Tibial nerve (tissue), 4 donors: Measurements from ENCODE around the gene ADGRL3. TPM values are rescaled to one million over a fixed set of nuclear protein-coding genes. Genes with fewer than 3 reads are reported as not detected.

ENCODE experiments used
- DNase-seq, 2 donors: peaks; one replicate each; pipeline ENCODE4 v3.0.0-alpha.2; 2019; ENCODE audit warnings: low spot score in 2 of 2
- H3K27ac ChIP-seq, 4 donors: fragments of 200-600 bp; sonication (generic) in 3 of 4; one replicate each; pipeline ENCODE4 v1.5.1; 2017 to 2019; ENCODE audit warnings: mild to moderate bottlenecking in 1 of 4
- H3K27me3 ChIP-seq, 2 donors: fragments of 200-600 bp; sonication (generic) in 1 of 2; one replicate each; pipeline versions ENCODE4 v1.5.1 to v1.6.0; 2017 to 2019
- H3K36me3 ChIP-seq, 3 donors: fragments of 200-600 bp; sonication (generic); one replicate each; pipeline ENCODE4 v1.5.1; 2018 to 2019
- H3K4me1 ChIP-seq, 4 donors: fragments of 200-600 bp; sonication (generic) in 3 of 4; one replicate each; pipeline ENCODE4 v1.5.1; 2017 to 2019
- H3K4me3 ChIP-seq, 4 donors: fragments of 200-600 bp; sonication (generic) in 3 of 4; one replicate each; pipeline ENCODE4 v1.5.1; 2017 to 2019; ENCODE audit warnings: mild to moderate bottlenecking in 1 of 4, moderate library complexity in 1 of 4
- H3K9me3 ChIP-seq, 4 donors: fragments of 200-600 bp; sonication (generic) in 3 of 4; one replicate each; pipeline ENCODE4 v1.5.1; 2017 to 2019
- EP300 ChIP-seq, 2 donors: sonication (generic); formaldehyde crosslinking; IDR thresholded peaks; one replicate each; pipeline ENCODE4 v1.6.1; 2017; ENCODE audit warnings: antibody characterized with exemption in 2 of 2, mild to moderate bottlenecking in 1 of 2
- POLR2A ChIP-seq, 2 donors: fragments of 450-650 bp; IDR thresholded peaks; one replicate each; pipeline ENCODE4 v1.6.1; 2017; ENCODE audit warnings: antibody characterized with exemption in 2 of 2, mild to moderate bottlenecking in 2 of 2, moderate library complexity in 2 of 2
- WGBS, 2 donors: methylation state at CpG; one replicate each; pipeline ENCODE4 v1.1.5; 2018; 5-methylcytosine and 5-hydroxymethylcytosine counted together
- total RNA-seq, 4 donors: library from RNA; depleted of rRNA; stranded (reverse); fragments of >200 nt; gene quantifications; one replicate each; pipeline ENCODE4 v1.1.0, GENCODE V29; 2016
- TF ChIP-seq, protein P1 (sequence below), 5 experiments: fragments of 200-600 bp in 3 of 5; fragments of 450-650 bp in 2 of 5; sonication (generic) in 3 of 5; IDR thresholded peaks; one replicate each; pipeline ENCODE4 v1.5.1; 2016 to 2019; ENCODE audit warnings: antibody characterized with exemption in 5 of 5, mild to moderate bottlenecking in 3 of 5, moderate library complexity in 2 of 5

The ADGRL3 gene
- total RNA-seq, 4 donors from 2014 or later, result 20.1 to 51.3 (median 28.2) TPM

DNA sequence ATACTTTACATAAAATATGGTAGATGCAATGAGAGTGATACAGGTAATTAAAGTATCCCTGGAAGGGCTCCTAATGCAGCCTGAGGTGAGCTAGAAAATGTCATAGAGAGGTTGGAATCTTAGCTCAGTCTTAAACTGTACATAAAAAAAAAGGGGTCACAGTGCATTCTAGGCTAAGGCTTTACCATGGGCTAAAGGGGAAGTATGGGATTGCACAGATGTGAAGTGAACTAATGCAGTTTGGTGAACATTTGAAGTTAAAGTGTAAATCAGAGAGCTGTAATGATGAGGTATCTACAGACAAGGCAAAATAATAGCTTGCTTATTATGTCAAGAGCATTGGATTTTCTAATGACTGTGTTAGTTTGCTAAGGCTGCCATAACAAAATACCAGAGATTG lies 405.9 kb downstream of the ADGRL3 start:
- no peaks in the 10 kb centered on the region for H3K36me3 ChIP-seq
- DNase-seq, result no peak
- no peak overlapping the region for H3K27ac ChIP-seq
- no peaks in the 10 kb centered on the region for H3K9me3 ChIP-seq
- peaks cover 0 to 3% (median 0%) of the 10 kb centered on the region in 4 donors for H3K4me1 ChIP-seq
- no peaks in the 10 kb centered on the region for H3K27me3 ChIP-seq
- TF ChIP-seq, protein P1, sequence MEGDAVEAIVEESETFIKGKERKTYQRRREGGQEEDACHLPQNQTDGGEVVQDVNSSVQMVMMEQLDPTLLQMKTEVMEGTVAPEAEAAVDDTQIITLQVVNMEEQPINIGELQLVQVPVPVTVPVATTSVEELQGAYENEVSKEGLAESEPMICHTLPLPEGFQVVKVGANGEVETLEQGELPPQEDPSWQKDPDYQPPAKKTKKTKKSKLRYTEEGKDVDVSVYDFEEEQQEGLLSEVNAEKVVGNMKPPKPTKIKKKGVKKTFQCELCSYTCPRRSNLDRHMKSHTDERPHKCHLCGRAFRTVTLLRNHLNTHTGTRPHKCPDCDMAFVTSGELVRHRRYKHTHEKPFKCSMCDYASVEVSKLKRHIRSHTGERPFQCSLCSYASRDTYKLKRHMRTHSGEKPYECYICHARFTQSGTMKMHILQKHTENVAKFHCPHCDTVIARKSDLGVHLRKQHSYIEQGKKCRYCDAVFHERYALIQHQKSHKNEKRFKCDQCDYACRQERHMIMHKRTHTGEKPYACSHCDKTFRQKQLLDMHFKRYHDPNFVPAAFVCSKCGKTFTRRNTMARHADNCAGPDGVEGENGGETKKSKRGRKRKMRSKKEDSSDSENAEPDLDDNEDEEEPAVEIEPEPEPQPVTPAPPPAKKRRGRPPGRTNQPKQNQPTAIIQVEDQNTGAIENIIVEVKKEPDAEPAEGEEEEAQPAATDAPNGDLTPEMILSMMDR (IDR thresholded peaks at IDR 0.05), result no peak
- TF ChIP-seq POLR2A (IDR thresholded peaks at IDR 0.05) (no peak), EP300 (IDR thresholded peaks at IDR 0.05) (no peak)
- H3K4me3 ChIP-seq, result no peak overlapping the region

DNA sequence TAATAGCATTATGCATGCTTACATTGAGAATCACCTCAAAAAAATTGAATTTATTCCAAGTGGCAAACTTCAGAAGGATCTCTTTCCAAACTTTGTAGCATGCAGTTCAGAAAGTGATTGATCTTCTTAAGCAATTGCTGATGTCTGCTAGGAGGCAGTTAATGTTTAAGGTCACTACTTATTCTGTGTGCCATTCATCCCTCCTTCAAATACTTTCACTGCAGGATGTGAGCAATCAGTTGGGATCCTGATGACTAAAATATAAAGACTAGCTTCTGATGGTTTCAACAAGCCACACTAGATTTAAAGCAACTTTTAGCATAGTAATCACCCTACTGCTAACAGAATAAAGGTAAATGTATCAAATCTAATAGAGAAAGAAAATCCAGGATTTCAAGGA lies 414.1 kb downstream of the ADGRL3 start:
- H3K27ac ChIP-seq, result no peak overlapping the region
- H3K36me3 ChIP-seq, result no peaks in the 10 kb centered on the region
- H3K4me3 ChIP-seq, result no peak overlapping the region
- no peak for TF ChIP-seq POLR2A (IDR thresholded peaks at IDR 0.05)
- TF ChIP-seq, protein P1 (IDR thresholded peaks at IDR 0.05), result no peak
- no peaks in the 10 kb centered on the region for H3K4me1 ChIP-seq
- no peaks in the 10 kb centered on the region for H3K27me3 ChIP-seq
- H3K9me3 ChIP-seq, result no peaks in the 10 kb centered on the region
- DNase-seq, result no peak

DNA sequence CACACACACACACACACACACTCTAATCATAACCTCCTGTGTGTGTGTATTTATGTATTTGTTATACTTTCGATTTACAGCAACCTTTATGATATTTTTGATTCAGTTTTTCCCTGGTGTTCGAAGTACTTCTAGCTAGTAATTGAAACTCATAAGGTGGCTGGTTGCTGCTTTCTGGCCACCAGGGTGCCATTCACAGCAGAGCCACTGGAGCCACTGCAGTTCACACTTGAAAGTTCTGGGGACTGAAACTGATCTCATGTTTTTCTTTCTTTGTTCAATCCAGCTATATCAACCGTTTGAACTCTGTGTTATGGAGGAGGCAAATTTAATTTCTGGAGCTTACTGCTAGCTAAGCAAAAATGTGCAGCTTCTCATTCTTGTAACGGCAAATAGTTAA lies 419.4 kb downstream of the ADGRL3 start:
- no peaks in the 10 kb centered on the region for H3K27me3 ChIP-seq
- H3K4me1 ChIP-seq, result no peaks in the 10 kb centered on the region
- TF ChIP-seq, protein P1 (IDR thresholded peaks at IDR 0.05), result peak in 1 of 5 experiments; percentile 7
- no peak for TF ChIP-seq POLR2A (IDR thresholded peaks at IDR 0.05)
- no peak for DNase-seq
- 42 to 44% methylated on average over 4 of the region's 4 CpGs for WGBS, 2 donors
- no peaks in the 10 kb centered on the region for H3K9me3 ChIP-seq
- H3K27ac ChIP-seq, result no peak overlapping the region
- H3K4me3 ChIP-seq, result no peak overlapping the region
- H3K36me3 ChIP-seq, result no peaks in the 10 kb centered on the region

DNA sequence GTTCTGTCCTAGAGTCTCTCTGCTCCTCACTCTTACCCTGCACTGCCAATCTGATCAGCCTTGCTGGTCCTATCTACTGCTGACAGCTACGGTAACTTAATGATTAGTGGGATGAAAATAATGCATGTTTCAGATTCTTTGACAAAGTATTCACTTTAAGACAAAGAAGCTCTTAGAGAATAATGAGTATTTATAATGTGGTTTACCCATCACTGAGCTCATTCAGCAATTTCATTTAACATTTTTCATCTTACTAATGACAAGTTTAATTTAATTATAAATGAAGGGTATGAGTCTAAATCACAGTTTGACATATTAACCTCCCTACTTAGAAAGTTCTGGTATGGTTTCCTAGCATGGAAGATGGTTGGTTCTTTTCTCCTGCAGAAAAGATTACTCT lies 428.2 kb downstream of the ADGRL3 start:
- 50 to 65% methylated on average over 1 of the region's 1 CpG for WGBS, 2 donors
- Histone ChIP-seq H3K36me3 (no peaks in the 10 kb centered on the region), H3K4me1 (peaks cover 0 to 5% (median 0%) of the 10 kb centered on the region in 4 donors), H3K9me3 (no peaks in the 10 kb centered on the region), H3K27me3 (no peaks in the 10 kb centered on the region), H3K27ac (no peak overlapping the region), H3K4me3 (no peak overlapping the region)
- TF ChIP-seq EP300 (IDR thresholded peaks at IDR 0.05) (no peak), POLR2A (IDR thresholded peaks at IDR 0.05) (no peak)
- TF ChIP-seq, protein P1 (IDR thresholded peaks at IDR 0.05), result no peak
- DNase-seq, result no peak

DNA sequence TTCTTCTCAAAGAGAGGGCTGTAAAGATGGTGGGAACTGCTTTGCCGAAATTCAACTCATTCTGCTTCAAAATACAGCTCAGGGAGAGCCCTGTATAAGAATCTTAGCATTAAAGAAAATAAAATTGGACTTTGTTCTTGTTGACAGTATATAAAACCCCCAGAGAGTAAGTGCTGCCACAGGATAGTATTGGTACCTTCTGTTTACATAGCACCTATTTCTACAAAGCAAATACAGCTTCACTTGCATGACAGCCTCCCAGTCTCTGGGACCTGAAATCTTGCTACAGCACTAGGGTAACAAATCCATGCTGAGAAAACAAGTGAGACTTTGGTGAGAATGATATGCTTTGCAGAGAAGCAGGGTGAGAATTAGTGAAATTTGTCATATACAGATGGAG lies 428.6 kb downstream of the ADGRL3 start:
- TF ChIP-seq POLR2A (IDR thresholded peaks at IDR 0.05) (no peak), EP300 (IDR thresholded peaks at IDR 0.05) (no peak)
- TF ChIP-seq, protein P1 (IDR thresholded peaks at IDR 0.05), result no peak
- 88 to 93% methylated on average over 1 of the region's 1 CpG for WGBS, 2 donors
- Histone ChIP-seq H3K27me3 (no peaks in the 10 kb centered on the region), H3K9me3 (no peaks in the 10 kb centered on the region), H3K36me3 (no peaks in the 10 kb centered on the region), H3K4me1 (peaks cover 0 to 5% (median 0%) of the 10 kb centered on the region in 4 donors), H3K4me3 (no peak overlapping the region), H3K27ac (no peak overlapping the region)
- no peak for DNase-seq
